ENCODE measurements around the gene BHLHE41.

GRCh38 chr12:26100666-26101349, 24.0 kb downstream of the BHLHE41 start:
- TF ChIP-seq, protein P1, sequence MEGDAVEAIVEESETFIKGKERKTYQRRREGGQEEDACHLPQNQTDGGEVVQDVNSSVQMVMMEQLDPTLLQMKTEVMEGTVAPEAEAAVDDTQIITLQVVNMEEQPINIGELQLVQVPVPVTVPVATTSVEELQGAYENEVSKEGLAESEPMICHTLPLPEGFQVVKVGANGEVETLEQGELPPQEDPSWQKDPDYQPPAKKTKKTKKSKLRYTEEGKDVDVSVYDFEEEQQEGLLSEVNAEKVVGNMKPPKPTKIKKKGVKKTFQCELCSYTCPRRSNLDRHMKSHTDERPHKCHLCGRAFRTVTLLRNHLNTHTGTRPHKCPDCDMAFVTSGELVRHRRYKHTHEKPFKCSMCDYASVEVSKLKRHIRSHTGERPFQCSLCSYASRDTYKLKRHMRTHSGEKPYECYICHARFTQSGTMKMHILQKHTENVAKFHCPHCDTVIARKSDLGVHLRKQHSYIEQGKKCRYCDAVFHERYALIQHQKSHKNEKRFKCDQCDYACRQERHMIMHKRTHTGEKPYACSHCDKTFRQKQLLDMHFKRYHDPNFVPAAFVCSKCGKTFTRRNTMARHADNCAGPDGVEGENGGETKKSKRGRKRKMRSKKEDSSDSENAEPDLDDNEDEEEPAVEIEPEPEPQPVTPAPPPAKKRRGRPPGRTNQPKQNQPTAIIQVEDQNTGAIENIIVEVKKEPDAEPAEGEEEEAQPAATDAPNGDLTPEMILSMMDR (conservative IDR thresholded peaks at IDR 0.05 in 1 of 2, IDR thresholded peaks at IDR 0.05 in 1 of 2; ENCODE audit: low read depth in 1 of 2, low read length in 2 of 2) = no peak
- TF ChIP-seq EZH2 (IDR thresholded peaks at IDR 0.05; ENCODE audit: low read length, missing control alignments) = no peak

Data from fibroblast of lung (primary cell).